Measurements from ENCODE around the gene FBLN7.
"Not testable (repeated sequence)": the region's sequence is repeated elsewhere in the genome, so short reads cannot be mapped to it uniquely, and the experiment has no call there.

DNA sequence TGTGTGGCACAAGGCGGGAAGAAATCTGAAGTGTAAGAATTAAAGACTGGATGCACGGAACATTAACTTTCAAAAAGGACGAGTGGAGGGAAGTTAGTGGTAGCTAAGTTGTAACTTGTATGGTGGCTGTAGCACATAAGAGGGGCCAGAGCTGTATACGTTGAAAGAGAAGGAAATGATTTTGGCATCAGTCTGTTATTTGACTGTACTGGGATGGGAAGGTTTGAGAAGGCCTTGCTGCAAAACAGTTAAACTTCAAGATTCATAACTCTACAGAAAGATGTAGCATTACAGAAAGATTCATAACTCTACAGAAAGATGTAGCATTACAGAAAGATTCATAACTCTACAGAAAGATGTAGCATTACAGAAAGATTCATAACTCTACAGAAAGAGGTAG lies 24.8 kb upstream of the FBLN7 start:
- TF ChIP-seq, protein P1, sequence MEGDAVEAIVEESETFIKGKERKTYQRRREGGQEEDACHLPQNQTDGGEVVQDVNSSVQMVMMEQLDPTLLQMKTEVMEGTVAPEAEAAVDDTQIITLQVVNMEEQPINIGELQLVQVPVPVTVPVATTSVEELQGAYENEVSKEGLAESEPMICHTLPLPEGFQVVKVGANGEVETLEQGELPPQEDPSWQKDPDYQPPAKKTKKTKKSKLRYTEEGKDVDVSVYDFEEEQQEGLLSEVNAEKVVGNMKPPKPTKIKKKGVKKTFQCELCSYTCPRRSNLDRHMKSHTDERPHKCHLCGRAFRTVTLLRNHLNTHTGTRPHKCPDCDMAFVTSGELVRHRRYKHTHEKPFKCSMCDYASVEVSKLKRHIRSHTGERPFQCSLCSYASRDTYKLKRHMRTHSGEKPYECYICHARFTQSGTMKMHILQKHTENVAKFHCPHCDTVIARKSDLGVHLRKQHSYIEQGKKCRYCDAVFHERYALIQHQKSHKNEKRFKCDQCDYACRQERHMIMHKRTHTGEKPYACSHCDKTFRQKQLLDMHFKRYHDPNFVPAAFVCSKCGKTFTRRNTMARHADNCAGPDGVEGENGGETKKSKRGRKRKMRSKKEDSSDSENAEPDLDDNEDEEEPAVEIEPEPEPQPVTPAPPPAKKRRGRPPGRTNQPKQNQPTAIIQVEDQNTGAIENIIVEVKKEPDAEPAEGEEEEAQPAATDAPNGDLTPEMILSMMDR (IDR thresholded peaks at IDR 0.05), result not testable (repeated sequence)
- not testable (repeated sequence) for TF ChIP-seq POLR2A (IDR thresholded peaks at IDR 0.05)
